Measurements from ENCODE around the gene KRTAP20-3. TPM values are rescaled to one million over a fixed set of nuclear protein-coding genes. Genes with fewer than 3 reads are reported as not detected.

The KRTAP20-3 gene
- total RNA-seq, 2 donors from 2014 or later, result not detected

DNA sequence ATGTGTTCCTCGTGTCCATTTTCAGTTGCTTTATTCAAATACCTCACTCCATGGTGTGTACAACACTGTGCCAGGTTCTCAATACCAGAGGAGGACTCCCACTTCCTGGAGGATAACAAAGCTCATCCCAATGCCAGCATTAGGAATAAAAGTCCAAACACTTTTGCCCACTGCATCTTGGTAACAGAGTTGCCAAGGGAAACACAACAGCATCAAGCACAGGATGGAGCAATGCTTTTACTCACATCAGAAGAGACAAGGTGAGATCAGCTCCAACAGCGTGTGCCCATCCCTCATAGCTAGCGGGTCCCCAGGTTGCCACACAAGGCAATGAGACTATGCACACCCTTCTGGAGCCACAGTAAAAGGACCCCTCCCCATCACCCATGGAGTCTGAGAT lies 19.3 kb upstream of the KRTAP20-3 start:
- 96% methylated on average over 3 of the region's 3 CpGs for WGBS
- no peaks in the 10 kb centered on the region for H3K36me3 ChIP-seq
- TF ChIP-seq POLR2AphosphoS5 (IDR thresholded peaks at IDR 0.05) (no peak), POLR2A (IDR thresholded peaks at IDR 0.05) (no peak)
- TF ChIP-seq, protein P1, sequence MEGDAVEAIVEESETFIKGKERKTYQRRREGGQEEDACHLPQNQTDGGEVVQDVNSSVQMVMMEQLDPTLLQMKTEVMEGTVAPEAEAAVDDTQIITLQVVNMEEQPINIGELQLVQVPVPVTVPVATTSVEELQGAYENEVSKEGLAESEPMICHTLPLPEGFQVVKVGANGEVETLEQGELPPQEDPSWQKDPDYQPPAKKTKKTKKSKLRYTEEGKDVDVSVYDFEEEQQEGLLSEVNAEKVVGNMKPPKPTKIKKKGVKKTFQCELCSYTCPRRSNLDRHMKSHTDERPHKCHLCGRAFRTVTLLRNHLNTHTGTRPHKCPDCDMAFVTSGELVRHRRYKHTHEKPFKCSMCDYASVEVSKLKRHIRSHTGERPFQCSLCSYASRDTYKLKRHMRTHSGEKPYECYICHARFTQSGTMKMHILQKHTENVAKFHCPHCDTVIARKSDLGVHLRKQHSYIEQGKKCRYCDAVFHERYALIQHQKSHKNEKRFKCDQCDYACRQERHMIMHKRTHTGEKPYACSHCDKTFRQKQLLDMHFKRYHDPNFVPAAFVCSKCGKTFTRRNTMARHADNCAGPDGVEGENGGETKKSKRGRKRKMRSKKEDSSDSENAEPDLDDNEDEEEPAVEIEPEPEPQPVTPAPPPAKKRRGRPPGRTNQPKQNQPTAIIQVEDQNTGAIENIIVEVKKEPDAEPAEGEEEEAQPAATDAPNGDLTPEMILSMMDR (IDR thresholded peaks at IDR 0.05), result no peak
- H3K27ac ChIP-seq, result no peak overlapping the region
- DNase-seq (ENCODE audit: low spot score), result no peak
- no peak overlapping the region for H3K4me3 ChIP-seq
- intact Hi-C loops (cut with DNase I), result no loop called here
- no peaks in the 10 kb centered on the region for H3K27me3 ChIP-seq (replicated peaks; ENCODE audit: insufficient read depth)
- no peaks in the 10 kb centered on the region for H3K4me1 ChIP-seq (replicated peaks)
- H3K9me3 ChIP-seq, result no peaks in the 10 kb centered on the region

GRCh38 chr21:30625449-30626165 lies 17.1 kb upstream of the KRTAP20-3 start:
- intact Hi-C loops (cut with DNase I), result no loop called here
- H3K9me3 ChIP-seq, result no peaks in the 10 kb centered on the region
- no peak overlapping the region for H3K4me3 ChIP-seq
- TF ChIP-seq, protein P1 (IDR thresholded peaks at IDR 0.05), result no peak
- TF ChIP-seq POLR2A (IDR thresholded peaks at IDR 0.05) (no peak), POLR2AphosphoS5 (IDR thresholded peaks at IDR 0.05) (no peak)
- DNase-seq (ENCODE audit: low spot score), result no peak
- WGBS, result 91% methylated on average over 4 of the region's 4 CpGs
- H3K36me3 ChIP-seq, result no peaks in the 10 kb centered on the region
- H3K27ac ChIP-seq, result no peak overlapping the region
- H3K4me1 ChIP-seq (replicated peaks), result no peaks in the 10 kb centered on the region
- no peaks in the 10 kb centered on the region for H3K27me3 ChIP-seq (replicated peaks; ENCODE audit: insufficient read depth)

DNA sequence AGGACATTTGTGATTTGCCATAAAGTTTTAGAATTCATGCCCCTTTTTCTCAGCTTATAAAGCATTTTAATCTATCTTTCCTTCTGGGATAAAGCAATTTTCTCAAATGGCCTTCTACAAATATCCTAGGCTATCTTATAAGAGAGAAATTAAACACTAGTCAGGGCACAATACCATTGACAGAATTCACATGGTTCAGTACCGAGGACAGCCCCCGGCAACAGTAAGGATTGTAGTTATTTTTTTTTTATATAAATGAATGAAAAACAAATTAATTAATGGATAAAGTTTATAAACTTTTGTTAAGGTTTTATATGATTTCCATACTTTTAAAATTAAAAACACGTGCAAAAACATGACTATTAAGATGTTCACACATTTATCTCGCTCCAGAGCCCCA lies 14.6 kb upstream of the KRTAP20-3 start:
- H3K9me3 ChIP-seq, result no peaks in the 10 kb centered on the region
- H3K4me3 ChIP-seq, result no peak overlapping the region
- no peaks in the 10 kb centered on the region for H3K4me1 ChIP-seq (replicated peaks)
- DNase-seq (ENCODE audit: low spot score), result no peak
- no peak for TF ChIP-seq POLR2AphosphoS5 (IDR thresholded peaks at IDR 0.05)
- TF ChIP-seq POLR2A (IDR thresholded peaks at IDR 0.05), result no peak
- TF ChIP-seq, protein P1 (IDR thresholded peaks at IDR 0.05), result no peak
- intact Hi-C loops (cut with DNase I), result no loop called here
- H3K27ac ChIP-seq, result no peak overlapping the region
- no peaks in the 10 kb centered on the region for H3K27me3 ChIP-seq (replicated peaks; ENCODE audit: insufficient read depth)
- 92% methylated on average over 4 of the region's 4 CpGs for WGBS
- no peaks in the 10 kb centered on the region for H3K36me3 ChIP-seq

GRCh38 chr21:30629200-30629599 lies 13.5 kb upstream of the KRTAP20-3 start:
- Histone ChIP-seq H3K9me3 (no peaks in the 10 kb centered on the region), H3K27ac (no peak overlapping the region), H3K27me3 (replicated peaks; ENCODE audit: insufficient read depth) (no peaks in the 10 kb centered on the region), H3K36me3 (no peaks in the 10 kb centered on the region), H3K4me1 (replicated peaks) (no peaks in the 10 kb centered on the region), H3K4me3 (no peak overlapping the region)
- TF ChIP-seq, protein P1 (IDR thresholded peaks at IDR 0.05), result no peak
- TF ChIP-seq POLR2AphosphoS5 (IDR thresholded peaks at IDR 0.05), result no peak
- no peak for TF ChIP-seq POLR2A (IDR thresholded peaks at IDR 0.05)
- no peak for DNase-seq (ENCODE audit: low spot score)
- intact Hi-C loops (cut with DNase I), result no loop called here
- 68% methylated on average over 1 of the region's 1 CpG for WGBS

DNA sequence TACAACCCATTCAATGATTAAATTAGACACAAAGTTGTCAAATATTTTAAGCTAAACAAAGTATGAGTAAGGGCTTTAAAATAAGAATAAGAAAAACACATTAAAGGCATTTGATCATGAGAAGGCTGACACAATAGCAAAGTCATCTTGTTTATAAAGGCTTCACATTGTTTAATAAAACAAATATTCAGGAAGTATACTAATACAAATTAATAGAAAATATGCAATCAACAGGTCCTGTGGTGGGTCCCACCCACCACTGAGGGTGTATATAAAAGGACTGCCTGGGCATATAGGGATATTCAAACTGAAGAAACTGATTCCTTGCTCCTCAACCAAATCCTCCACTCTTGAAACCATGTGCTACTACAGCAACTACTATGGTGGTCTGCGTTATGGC lies 7.8 kb upstream of the KRTAP20-3 start, which contains the start of gene KRTAP20-2:
Gene KRTAP20-2, plus strand, starts transcription at position 301 of the 400 bp plus-strand sequence. Its CDS starts 58 bp downstream, at position 359.
- WGBS, result 81% methylated on average over 1 of the region's 1 CpG
- TF ChIP-seq POLR2A (IDR thresholded peaks at IDR 0.05) (no peak), POLR2AphosphoS5 (IDR thresholded peaks at IDR 0.05) (no peak)
- TF ChIP-seq, protein P1 (IDR thresholded peaks at IDR 0.05), result no peak

More for the DNA sequence above, 7.8 kb upstream of the KRTAP20-3 start, which contains the start of gene KRTAP20-2:
- no peak for DNase-seq (ENCODE audit: low spot score)
- intact Hi-C loops (cut with DNase I), result no loop called here
- no peaks in the 10 kb centered on the region for H3K36me3 ChIP-seq
- H3K9me3 ChIP-seq, result no peaks in the 10 kb centered on the region
- H3K27ac ChIP-seq, result no peak within 1 kb of the TSS
- no peak within 1 kb of the TSS for H3K4me3 ChIP-seq
- H3K4me1 ChIP-seq (replicated peaks), result no peaks in the 10 kb centered on the region
- no peaks in the 10 kb centered on the region for H3K27me3 ChIP-seq (replicated peaks; ENCODE audit: insufficient read depth)
